ENCODE measurements around the gene NOL4. TPM values are rescaled to one million over a fixed set of nuclear protein-coding genes. Genes with fewer than 3 reads are reported as not detected.

NOL4 gene
- total and polyA plus RNA-seq, 12 donors, result 0.31 to 3.7 (median 1.6) TPM; not detected in 4

DNA sequence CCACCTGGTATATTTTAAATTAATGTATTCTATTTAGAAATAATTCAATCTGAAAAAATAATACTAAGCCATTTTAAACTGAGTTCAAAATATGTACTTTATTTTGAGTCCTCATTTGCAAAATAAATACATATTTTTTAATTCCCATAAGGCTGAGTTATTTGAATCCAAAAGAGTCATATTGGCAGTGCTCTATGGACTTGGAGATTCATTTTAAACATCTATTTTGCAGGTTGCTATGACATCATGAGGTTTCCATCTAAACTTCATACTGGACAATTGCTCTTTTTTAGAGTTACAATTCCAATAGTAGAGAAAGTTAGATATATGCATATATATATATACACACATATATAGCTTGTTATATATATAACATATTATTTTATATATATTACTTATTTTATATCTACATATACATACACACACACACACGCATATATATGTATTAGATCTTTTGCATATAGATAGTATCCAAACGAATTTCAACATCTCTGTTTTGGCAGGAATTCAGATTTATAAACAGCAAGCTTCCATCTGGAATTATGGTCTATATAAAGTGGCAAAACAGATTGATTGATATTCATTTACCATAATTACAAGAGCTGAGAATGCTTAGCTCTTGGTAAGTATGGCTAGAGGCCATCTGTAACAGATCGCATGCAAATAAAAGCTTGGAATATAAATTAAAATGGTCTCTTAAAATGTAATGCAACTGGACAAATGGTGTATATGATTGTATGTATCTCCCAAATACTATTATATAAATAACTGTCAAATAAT lies 34.9 kb downstream of the NOL4 start:
- intact Hi-C loops (cut with DNase I), result no loop called here

More for the DNA sequence above, 34.9 kb downstream of the NOL4 start:
- Histone ChIP-seq H3K27me3 (no peaks in the 10 kb centered on the region), H3K9me3 (replicated peaks in 1 of 3) (no peaks in the 10 kb centered on the region), H3K4me1 (replicated peaks in 1 of 2) (no peaks in the 10 kb centered on the region), H3K4me3 (no peak overlapping the region), H3K27ac (no peak overlapping the region), H3K36me3 (replicated peaks in 1 of 2) (no peaks in the 10 kb centered on the region)
- TF ChIP-seq POLR2A (IDR thresholded peaks at IDR 0.05), result no peak
- TF ChIP-seq, protein P1, sequence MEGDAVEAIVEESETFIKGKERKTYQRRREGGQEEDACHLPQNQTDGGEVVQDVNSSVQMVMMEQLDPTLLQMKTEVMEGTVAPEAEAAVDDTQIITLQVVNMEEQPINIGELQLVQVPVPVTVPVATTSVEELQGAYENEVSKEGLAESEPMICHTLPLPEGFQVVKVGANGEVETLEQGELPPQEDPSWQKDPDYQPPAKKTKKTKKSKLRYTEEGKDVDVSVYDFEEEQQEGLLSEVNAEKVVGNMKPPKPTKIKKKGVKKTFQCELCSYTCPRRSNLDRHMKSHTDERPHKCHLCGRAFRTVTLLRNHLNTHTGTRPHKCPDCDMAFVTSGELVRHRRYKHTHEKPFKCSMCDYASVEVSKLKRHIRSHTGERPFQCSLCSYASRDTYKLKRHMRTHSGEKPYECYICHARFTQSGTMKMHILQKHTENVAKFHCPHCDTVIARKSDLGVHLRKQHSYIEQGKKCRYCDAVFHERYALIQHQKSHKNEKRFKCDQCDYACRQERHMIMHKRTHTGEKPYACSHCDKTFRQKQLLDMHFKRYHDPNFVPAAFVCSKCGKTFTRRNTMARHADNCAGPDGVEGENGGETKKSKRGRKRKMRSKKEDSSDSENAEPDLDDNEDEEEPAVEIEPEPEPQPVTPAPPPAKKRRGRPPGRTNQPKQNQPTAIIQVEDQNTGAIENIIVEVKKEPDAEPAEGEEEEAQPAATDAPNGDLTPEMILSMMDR (IDR thresholded peaks at IDR 0.05), result no peak
- WGBS, 4 donors, result 59 to 69% (median 66%) methylated on average over 3 of the region's 3 CpGs
- no peak for DNase-seq
